Measurements from ENCODE around the gene PDE6D.
"Not testable (repeated sequence)": the region's sequence is repeated elsewhere in the genome, so short reads cannot be mapped to it uniquely, and the experiment has no call there.

Gene PDE6D

GRCh38 chr2:231769170-231770136, 11.6 kb downstream of the PDE6D start:
- FAIRE-seq, result no peak

GRCh38 chr2:231765496-231765929, 15.6 kb downstream of the PDE6D start:
- no peak for FAIRE-seq

- FAIRE-seq, result no peak
Measured at GRCh38 chr2:231764760-231765159, 16.3 kb downstream of the PDE6D start.

GRCh38 chr2:231764124-231764523, 17.0 kb downstream of the PDE6D start:
- FAIRE-seq, result no peak

GRCh38 chr2:231761735-231762134, 19.3 kb downstream of the PDE6D start:
- FAIRE-seq, result no peak

- FAIRE-seq, result no peak
Measured at GRCh38 chr2:231752061-231752460, 29.0 kb downstream of the PDE6D start.

- FAIRE-seq, result no peak
Measured at GRCh38 chr2:231751042-231751815, 29.9 kb downstream of the PDE6D start.

- FAIRE-seq, result not testable (repeated sequence)
Measured at GRCh38 chr2:231749016-231749415, 32.1 kb downstream of the PDE6D start.

GRCh38 chr2:231748153-231748896, 32.8 kb downstream of the PDE6D start:
- not testable (repeated sequence) for FAIRE-seq

GRCh38 chr2:231745303-231746038, 35.6 kb downstream of the PDE6D start:
- FAIRE-seq, result no peak

- no peak for FAIRE-seq
Measured at GRCh38 chr2:231743376-231744116, 37.5 kb downstream of the PDE6D start.

GRCh38 chr2:231737761-231738160, 43.3 kb downstream of the PDE6D start:
- no peak for FAIRE-seq

- FAIRE-seq, result no peak
Measured at GRCh38 chr2:231732604-231733003, 48.5 kb downstream of the PDE6D start.

GRCh38 chr2:231727621-231728020, 53.5 kb downstream of the PDE6D start:
- no peak for FAIRE-seq

- no peak for FAIRE-seq
Measured at GRCh38 chr2:231726276-231726675, 54.8 kb downstream of the PDE6D start.

GRCh38 chr2:231725476-231725875, 55.6 kb downstream of the PDE6D start:
- FAIRE-seq, result no peak

GRCh38 chr2:231722721-231723307, 58.3 kb downstream of the PDE6D start:
- FAIRE-seq, result no peak

- FAIRE-seq, result no peak
Measured at GRCh38 chr2:231720987-231721966, 59.8 kb downstream of the PDE6D start.

GRCh38 chr2:231720292-231720986, 60.6 kb downstream of the PDE6D start:
- FAIRE-seq, result no peak

All from islet of Langerhans (tissue), 1 donor.